K562 (cell line): ENCODE results near the gene ERFL. TPM values are rescaled to one million over a fixed set of nuclear protein-coding genes. Genes with fewer than 3 reads are reported as not detected.

ENCODE experiments used
- ATAC-seq: fragments of 200-7000 bp; cut with Tn5 transposase; 3 replicates; pipeline ENCODE4 v1.9.1; 2020; ENCODE audit warnings: moderate library complexity
- BruUV-seq: library from RNA; stranded (reverse); fragments of 400-500 nt; replicated peaks from 2 replicates; lab custom pipeline; 2021; lab: Mats Ljungman, UMichigan
- CTCF ChIA-PET: fragments of 300-600 bp; formaldehyde crosslinking; extraction: SDS; loops from one replicate; lab custom pipeline; 2021; ENCODE audit warnings: low intra/inter-chr PET ratio; lab: Yijun Ruan, JAX
- POLR2A ChIA-PET: fragments of 300-600, 350-650 bp; sonication (Branson Sonifier 250); formaldehyde crosslinking; extraction: SDS; loops from one replicate; lab custom pipeline; 2021; ENCODE audit warnings: antibody characterized with exemption, inconsistent platforms; lab: Yijun Ruan, JAX
- DNase-seq, 4 experiments: peaks; one replicate each; pipeline versions ENCODE4 v3.0.0 to v3.0.0-alpha.2; 2011 to 2018; ENCODE audit warnings: low spot score in 3 of 4, mixed read lengths in 3 of 4; ENCODE audit errors: extremely low read depth in 1 of 4
- FAIRE-seq: peaks from 2 replicates; lab custom pipeline; 2011; peaks lifted over from hg19 to GRCh38; lab: Jason Lieb, UNC
- H2AFZ ChIP-seq: 2 replicates; pipeline ENCODE4 v1.6.0; 2011; ENCODE audit warnings: low read depth, low read length, control low read depth, inconsistent platforms
- H3K27ac ChIP-seq: fragments of 200-600 bp; 3 replicates; pipeline ENCODE4 v1.8.0; 2011; ENCODE audit warnings: low read depth, mild to moderate bottlenecking, control low read depth, inconsistent platforms, low read length, moderate library complexity, mixed read lengths; ENCODE audit errors: extremely low read depth
- H3K27me3 ChIP-seq, 2 experiments: fragments of 300-600 bp in 1 of 2; 2 replicates in 1 of 2; 3 replicates in 1 of 2; pipeline versions ENCODE4 v1.6.0 to v1.8.0; 2011; ENCODE audit warnings: inconsistent platforms in 2 of 2, low read length in 2 of 2, mild to moderate bottlenecking in 1 of 2, mixed read lengths in 1 of 2, moderate library complexity in 1 of 2; ENCODE audit not compliant: control insufficient read depth in 2 of 2, insufficient read depth in 2 of 2
- H3K36me3 ChIP-seq: fragments of 300-600 bp; 3 replicates; pipeline ENCODE4 v1.8.0; 2011; ENCODE audit warnings: mild to moderate bottlenecking, low read length, inconsistent platforms; ENCODE audit not compliant: control insufficient read depth, insufficient read depth
- H3K4me1 ChIP-seq, 2 experiments: fragments of 200-600 bp in 1 of 2; replicated peaks in 1 of 2; 2 replicates in 1 of 2; 3 replicates in 1 of 2; pipeline versions ENCODE4 v1.5.1 to v1.8.0; 2011; ENCODE audit warnings: inconsistent platforms in 2 of 2, low read length in 2 of 2, mild to moderate bottlenecking in 1 of 2, mixed read lengths in 1 of 2, moderate library complexity in 1 of 2; ENCODE audit not compliant: control insufficient read depth in 2 of 2, insufficient read depth in 2 of 2
- H3K4me2 ChIP-seq: 2 replicates; pipeline ENCODE4 v1.6.1; 2011; ENCODE audit warnings: low read length, control low read depth, inconsistent platforms, mixed read lengths; ENCODE audit not compliant: insufficient read depth
- H3K4me3 ChIP-seq: fragments of 200-600 bp; sonication (generic), shearing (Covaris generic); 2 replicates; pipeline ENCODE4 v1.5.1; 2016; ENCODE audit warnings: control low read depth, inconsistent platforms
- H3K79me2 ChIP-seq: fragments of 200-600 bp; 3 replicates; pipeline ENCODE4 v1.8.0; 2011; ENCODE audit warnings: low read length, inconsistent platforms; ENCODE audit not compliant: control insufficient read depth, insufficient read depth
- H3K9ac ChIP-seq, 2 experiments: 2 replicates each; pipeline versions ENCODE4 v1.6.0 to v1.6.1; 2011; ENCODE audit warnings: low read depth in 2 of 2, low read length in 2 of 2, control low read depth in 1 of 2, inconsistent platforms in 1 of 2, mild to moderate bottlenecking in 1 of 2, mixed read lengths in 1 of 2; ENCODE audit not compliant: insufficient read depth in 1 of 2
- H3K9me1 ChIP-seq: one replicate; pipeline ENCODE4 v1.6.0; 2011; ENCODE audit warnings: inconsistent platforms, mild to moderate bottlenecking, low read length, moderate library complexity; ENCODE audit not compliant: control insufficient read depth, insufficient read depth
- H3K9me3 ChIP-seq: replicated peaks from 2 replicates; pipeline ENCODE4 v1.5.1; 2011; ENCODE audit warnings: low read depth, low read length, inconsistent platforms; ENCODE audit not compliant: control insufficient read depth, insufficient read depth
- H4K20me1 ChIP-seq: replicated peaks from 2 replicates; pipeline ENCODE4 v1.6.1; 2011; ENCODE audit warnings: low read length, inconsistent platforms, mixed read lengths; ENCODE audit not compliant: control insufficient read depth, insufficient read depth
- POLR2G ChIP-seq: fragments of 200-400 bp; formaldehyde crosslinking; IDR thresholded peaks from 2 replicates; pipeline ENCODE4 v1.6.1; 2017; ENCODE audit warnings: low read depth, mild to moderate bottlenecking, antibody characterized with exemption, low read length, moderate library complexity
- PRDM10 ChIP-seq: fragments of 450-650 bp; IDR thresholded peaks from 2 replicates; pipeline ENCODE4 v1.6.1; 2018; ENCODE audit not compliant: partially characterized antibody
- RBFOX2 ChIP-seq: fragments of 200-400 bp; formaldehyde crosslinking; IDR thresholded peaks from 2 replicates; pipeline ENCODE4 v1.6.1; 2017; ENCODE audit warnings: low read depth, mild to moderate bottlenecking, low read length, moderate library complexity
- WGBS: fragments of 100-300 bp; shearing (Covaris generic); methylation state at CpG from one replicate; pipeline ENCODE4 v1.1.6; 2016; ENCODE audit warnings: low coverage, mixed read lengths; ENCODE audit not compliant: insufficient coverage; ENCODE audit errors: missing lambda C conversion rate; 5-methylcytosine and 5-hydroxymethylcytosine counted together
- in situ Hi-C: fragments of 300-500 bp; cut with MboI; formaldehyde crosslinking; loops from 4 replicates; pipeline ENCODE4 v1.15.0; 2018; ENCODE audit warnings: inconsistent platforms, mixed read lengths
- intact Hi-C: fragments of 100-400 bp; cut with micrococcal nuclease; formaldehyde crosslinking; loops from 2 replicates; pipeline ENCODE4 v1.14.2; 2022
- polyA plus RNA-seq, 8 experiments: library from polyadenylated mRNA; depleted of rRNA in 4 of 8; stranded (reverse) in 5 of 8; unstranded in 3 of 8; fragments of >200 nt; fragmentation: Nextera tagmentation in 2 of 8; fragmentation: Illumina TruSeq in 1 of 8; extraction: Ambion mirVana in 2 of 8; extraction: Trizol in 1 of 8; gene quantifications; 2 replicates each; pipeline versions ENCODE4 v1.2.1 to v1.2.3, GENCODE V29; 2011 to 2014; ENCODE audit warnings: inconsistent platforms in 1 of 8, missing spikeins in 1 of 8
- total RNA-seq, 7 experiments: library from RNA; depleted of rRNA in 6 of 7; stranded (reverse); fragments of >200 nt in 6 of 7; fragmentation: Illumina TruSeq in 2 of 7; extraction: Trizol in 2 of 7; gene quantifications; 2 replicates each; pipeline versions ENCODE4 v1.2.1 to v1.2.3, GENCODE V29; 2011 to 2021; ENCODE audit warnings: low replicate concordance in 1 of 7

Gene ERFL
- total and polyA plus RNA-seq, 9 of the 15 experiments (the other 6 are each of a cell fraction or from before 2014, with no cell fraction given) = 0.07 to 0.75 (median 0.32) TPM; not detected in 4

- no peaks in the 10 kb centered on the region for H3K27me3 ChIP-seq
- intact Hi-C loops (no loop called here), in situ Hi-C loops (no loop called here)
- peaks cover 68% of the 10 kb centered on the region for H3K36me3 ChIP-seq
- TF ChIP-seq PRDM10 (no peak), POLR2G (peak; percentile 38; the same call in 1 of the 2 replicates), RBFOX2 (0 out of 2 replicates have a peak, but pooled peaks have one; percentile 11)
- ChIA-PET CTCF (no interaction called here), POLR2A (interaction anchor here (0.5 to 2.6 kb wide), 2 partner anchors 18 to 24 kb away, joined by 3 to 9 read pairs; partner anchors contain the start of gene ERFL)
- no peak overlapping the region for H3K4me2 ChIP-seq
- H4K20me1 ChIP-seq = no peaks in the 10 kb centered on the region
- H3K9ac ChIP-seq = no peak overlapping the region
- no peak for DNase-seq
- peaks cover 4% of the 10 kb centered on the region for H3K9me1 ChIP-seq
- H3K4me3 ChIP-seq = no peak overlapping the region
- no peak overlapping the region for H3K27ac ChIP-seq
- peaks cover 0 to 22% of the 10 kb centered on the region in 2 experiments; a peak in 2 of 5 replicates for H3K4me1 ChIP-seq
- no peak for FAIRE-seq
- H2AFZ ChIP-seq = no peak overlapping the region
- BruUV-seq = no TSS peak
- H3K9me3 ChIP-seq = no peaks in the 10 kb centered on the region
- H3K79me2 ChIP-seq = no peaks in the 10 kb centered on the region
- 93% methylated on average over 30 of the region's 30 CpGs for WGBS
- no peak for ATAC-seq
Measured at GRCh38 chr19:41904118-41904870, 24.0 kb downstream of the ERFL start.
